ENCODE data around the gene RASSF4. TPM values are rescaled to one million over a fixed set of nuclear protein-coding genes. Genes with fewer than 3 reads are reported as not detected.

RASSF4 gene
- total RNA-seq, 1 experiment from 2014 or later = 11.5 TPM

- no peak overlapping the region for H2BK12ac ChIP-seq (ENCODE audit: insufficient read length, low read depth, low read length)
- no peak overlapping the region for H3K4me3 Mint-ChIP-seq
- H3K36me3 Mint-ChIP-seq (ENCODE audit: insufficient read depth in 1 of 3, low read depth in 3 of 3) = peaks cover 5 to 22% (median 8%) of the 10 kb centered on the region in 3 experiments; a peak in 5 of 7 replicates
- no peak overlapping the region for H4K8ac ChIP-seq (replicated peaks; ENCODE audit: insufficient read length, low read depth, low read length)
- no peaks in the 10 kb centered on the region for H3K79me1 ChIP-seq (ENCODE audit: insufficient read depth, low read depth, low read length, poor library complexity, severe bottlenecking)
- no peak for TF ChIP-seq CTCF (conservative IDR thresholded peaks at IDR 0.05)
- no peak overlapping the region for H2AK5ac ChIP-seq (ENCODE audit: insufficient read length, low read length)
- no peak overlapping the region for H3K56ac ChIP-seq (ENCODE audit: insufficient read length, low read depth, low read length)
- no peak overlapping the region for H3K4ac ChIP-seq (ENCODE audit: low read depth, low read length)
- H2BK15ac ChIP-seq (ENCODE audit: low read depth, low read length) = no peak overlapping the region
- no peak overlapping the region for H3K27ac ChIP-seq (ENCODE audit: insufficient read length, low read depth, low read length)
- H4K5ac ChIP-seq (ENCODE audit: insufficient read length, low read depth, low read length) = no peak overlapping the region
- H2BK120ac ChIP-seq (ENCODE audit: low read depth, low read length, poor library complexity, severe bottlenecking) = no peak overlapping the region
- no peaks in the 10 kb centered on the region for H3K79me2 ChIP-seq (ENCODE audit: insufficient read depth, low read length)
- peaks cover 63 to 70% of the 10 kb centered on the region in 2 experiments for H3K4me1 Mint-ChIP-seq
- no peak overlapping the region for H4K91ac ChIP-seq (ENCODE audit: insufficient read length, low read depth, low read length)
- peak overlapping the region; percentile 45; the same call in 1 of the 2 replicates for H3K14ac ChIP-seq (ENCODE audit: insufficient read depth, low read length)
- no peak overlapping the region for H2BK5ac ChIP-seq (ENCODE audit: insufficient read length, low read length)
- no peak overlapping the region for H3K9ac ChIP-seq (ENCODE audit: extremely low read depth, insufficient read length, low read length)
- peak; percentile 17 for DNase-seq
- H3T11ph ChIP-seq (ENCODE audit: low read length) = no peak overlapping the region
- no CpG with 5 or more reads among the region's 11 CpGs for WGBS (ENCODE audit: extremely low coverage, insufficient read length, low lambda C conversion rate)
- peaks cover 3% of the 10 kb centered on the region for H3K27me3 Mint-ChIP-seq (ENCODE audit: low read depth)
- no peak overlapping the region for H2BK20ac ChIP-seq (ENCODE audit: low read depth, low read length, poor library complexity, severe bottlenecking)
- H3K27me3 ChIP-seq (ENCODE audit: insufficient read depth, low read length) = no peaks in the 10 kb centered on the region
- peaks cover 7% of the 10 kb centered on the region; the same call in 1 of the 2 replicates for H3K4me1 ChIP-seq (ENCODE audit: insufficient read depth, low read length)
- no peak overlapping the region for H2AFZ ChIP-seq (ENCODE audit: low read length)
- no peak overlapping the region for H3K4me2 ChIP-seq (ENCODE audit: insufficient read depth, insufficient read length, low read length)
- no peaks in the 10 kb centered on the region for H3K9me3 ChIP-seq (ENCODE audit: control insufficient read depth, low read depth, low read length)
- no peak overlapping the region for H3K18ac ChIP-seq (ENCODE audit: insufficient read length, low read depth, low read length)
- no peaks in the 10 kb centered on the region for H4K20me1 ChIP-seq (ENCODE audit: control insufficient read depth, insufficient read depth, insufficient read length)
- H3K9me3 Mint-ChIP-seq = no peaks in the 10 kb centered on the region; a peak in 2 of 5 replicates
- H3K27ac Mint-ChIP-seq = no peak overlapping the region; a peak in 1 of 7 replicates
- H3K23me2 ChIP-seq (ENCODE audit: insufficient read length, low read depth, low read length, poor library complexity, severe bottlenecking) = no peaks in the 10 kb centered on the region
- no peak overlapping the region for H3K23ac ChIP-seq (ENCODE audit: insufficient read length, low read depth, low read length)
Observed at GRCh38 chr10:44992070-44992731, 32.6 kb downstream of the RASSF4 start.
